ENCODE results near the gene ARFIP1.

The ARFIP1 gene

DNA sequence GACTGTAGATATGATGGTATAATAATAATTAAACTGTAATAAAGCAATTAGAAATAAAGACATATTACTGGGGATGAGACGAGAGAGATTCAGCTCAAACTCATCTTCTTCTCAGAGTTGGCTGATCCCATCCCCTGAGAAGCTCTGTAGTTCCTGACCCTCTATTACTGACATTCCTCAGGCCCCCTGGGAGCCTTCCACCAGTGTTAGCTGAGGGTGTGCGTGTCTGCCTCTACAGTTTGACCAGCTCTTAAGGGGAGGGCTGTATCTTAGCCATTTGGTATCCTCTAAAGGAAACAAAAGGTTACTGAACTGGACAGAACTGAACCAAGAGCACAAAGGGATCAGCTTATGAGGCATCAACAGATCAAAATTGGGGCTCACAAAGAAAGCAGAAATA lies 167.6 kb downstream of the ARFIP1 start:
- Histone ChIP-seq H3K4me1 (ENCODE audit: control insufficient read depth, insufficient read depth, low read length) (no peaks in the 10 kb centered on the region), H3K36me3 (ENCODE audit: control insufficient read depth in 2 of 2, insufficient read depth in 1 of 2, low read length in 2 of 2) (no peaks in the 10 kb centered on the region), H3K9me3 (ENCODE audit: control insufficient read depth, insufficient read depth, low read depth, low read length) (no peaks in the 10 kb centered on the region), H3K4me3 (ENCODE audit: low read depth, low read length) (no peak overlapping the region), H3K27ac (ENCODE audit: extremely low read depth, low read depth, low read length) (no peak overlapping the region)
- ChIA-PET CTCF (no interaction called here), POLR2A (no interaction called here)
- TF ChIP-seq EGR2 (tag by site-specific recombination; IDR thresholded peaks at IDR 0.05; ENCODE audit: low read depth) (no peak), ZNF621 (tag by site-specific recombination; IDR thresholded peaks at IDR 0.05) (no peak), ZNF843 (tag by site-specific recombination; IDR thresholded peaks at IDR 0.05) (no peak), ZNF16 (tag by site-specific recombination; IDR thresholded peaks at IDR 0.05; ENCODE audit: low read depth) (no peak), ZIC2 (tag by site-specific recombination; IDR thresholded peaks at IDR 0.05) (no peak), ZNF560 (tag by site-specific recombination; IDR thresholded peaks at IDR 0.05; ENCODE audit: borderline replicate concordance) (no peak), ZEB2 (tag by site-specific recombination; IDR thresholded peaks at IDR 0.05) (no peak), ZNF174 (tag by site-specific recombination; IDR thresholded peaks at IDR 0.05) (no peak), ZNF792 (tag by site-specific recombination; IDR thresholded peaks at IDR 0.05) (no peak), ZNF48 (tag by site-specific recombination; IDR thresholded peaks at IDR 0.05) (no peak), ZNF266 (tag by site-specific recombination; IDR thresholded peaks at IDR 0.05; ENCODE audit: low read depth) (no peak), ZNF335 (tag by site-specific recombination; conservative IDR thresholded peaks at IDR 0.05) (no peak), KLF1 (tag by site-specific recombination; IDR thresholded peaks at IDR 0.05) (no peak), ZNF10 (tag by site-specific recombination; IDR thresholded peaks at IDR 0.05) (no peak), ZNF555 (tag by site-specific recombination; conservative IDR thresholded peaks at IDR 0.05) (no peak)
- TF ChIP-seq, protein P1, sequence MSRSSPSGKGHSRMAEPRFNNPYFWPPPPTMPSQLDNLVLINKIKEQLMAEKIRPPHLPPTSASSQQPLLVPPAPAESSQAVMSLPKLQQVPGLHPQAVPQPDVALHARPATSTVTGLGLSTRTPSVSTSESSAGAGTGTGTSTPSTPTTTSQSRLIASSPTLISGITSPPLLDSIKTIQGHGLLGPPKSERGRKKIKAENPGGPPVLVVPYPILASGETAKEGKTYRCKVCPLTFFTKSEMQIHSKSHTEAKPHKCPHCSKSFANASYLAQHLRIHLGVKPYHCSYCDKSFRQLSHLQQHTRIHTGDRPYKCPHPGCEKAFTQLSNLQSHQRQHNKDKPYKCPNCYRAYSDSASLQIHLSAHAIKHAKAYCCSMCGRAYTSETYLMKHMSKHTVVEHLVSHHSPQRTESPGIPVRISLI (tag by site-specific recombination; IDR thresholded peaks at IDR 0.05): no peak
- TF ChIP-seq, protein P2, sequence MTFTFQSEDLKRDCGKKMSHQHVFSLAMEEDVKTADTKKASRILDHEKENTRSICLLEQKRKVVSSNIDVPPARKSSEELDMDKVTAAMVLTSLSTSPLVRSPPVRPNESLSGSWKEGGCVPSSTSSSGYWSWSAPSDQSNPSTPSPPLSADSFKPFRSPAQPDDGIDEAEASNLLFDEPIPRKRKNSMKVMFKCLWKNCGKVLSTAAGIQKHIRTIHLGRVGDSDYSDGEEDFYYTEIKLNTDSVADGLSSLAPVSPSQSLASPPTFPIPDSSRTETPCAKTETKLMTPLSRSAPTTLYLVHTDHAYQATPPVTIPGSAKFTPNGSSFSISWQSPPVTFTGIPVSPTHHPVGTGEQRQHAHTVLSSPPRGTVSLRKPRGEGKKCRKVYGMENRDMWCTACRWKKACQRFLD (tag by site-specific recombination; IDR thresholded peaks at IDR 0.05): no peak
- TF ChIP-seq, protein P3, sequence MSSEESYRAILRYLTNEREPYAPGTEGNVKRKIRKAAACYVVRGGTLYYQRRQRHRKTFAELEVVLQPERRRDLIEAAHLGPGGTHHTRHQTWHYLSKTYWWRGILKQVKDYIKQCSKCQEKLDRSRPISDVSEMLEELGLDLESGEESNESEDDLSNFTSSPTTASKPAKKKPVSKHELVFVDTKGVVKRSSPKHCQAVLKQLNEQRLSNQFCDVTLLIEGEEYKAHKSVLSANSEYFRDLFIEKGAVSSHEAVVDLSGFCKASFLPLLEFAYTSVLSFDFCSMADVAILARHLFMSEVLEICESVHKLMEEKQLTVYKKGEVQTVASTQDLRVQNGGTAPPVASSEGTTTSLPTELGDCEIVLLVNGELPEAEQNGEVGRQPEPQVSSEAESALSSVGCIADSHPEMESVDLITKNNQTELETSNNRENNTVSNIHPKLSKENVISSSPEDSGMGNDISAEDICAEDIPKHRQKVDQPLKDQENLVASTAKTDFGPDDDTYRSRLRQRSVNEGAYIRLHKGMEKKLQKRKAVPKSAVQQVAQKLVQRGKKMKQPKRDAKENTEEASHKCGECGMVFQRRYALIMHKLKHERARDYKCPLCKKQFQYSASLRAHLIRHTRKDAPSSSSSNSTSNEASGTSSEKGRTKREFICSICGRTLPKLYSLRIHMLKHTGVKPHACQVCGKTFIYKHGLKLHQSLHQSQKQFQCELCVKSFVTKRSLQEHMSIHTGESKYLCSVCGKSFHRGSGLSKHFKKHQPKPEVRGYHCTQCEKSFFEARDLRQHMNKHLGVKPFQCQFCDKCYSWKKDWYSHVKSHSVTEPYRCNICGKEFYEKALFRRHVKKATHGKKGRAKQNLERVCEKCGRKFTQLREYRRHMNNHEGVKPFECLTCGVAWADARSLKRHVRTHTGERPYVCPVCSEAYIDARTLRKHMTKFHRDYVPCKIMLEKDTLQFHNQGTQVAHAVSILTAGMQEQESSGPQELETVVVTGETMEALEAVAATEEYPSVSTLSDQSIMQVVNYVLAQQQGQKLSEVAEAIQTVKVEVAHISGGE (tag by site-specific recombination; conservative IDR thresholded peaks at IDR 0.05; ENCODE audit: low read depth): no peak
- TF ChIP-seq, protein P4, sequence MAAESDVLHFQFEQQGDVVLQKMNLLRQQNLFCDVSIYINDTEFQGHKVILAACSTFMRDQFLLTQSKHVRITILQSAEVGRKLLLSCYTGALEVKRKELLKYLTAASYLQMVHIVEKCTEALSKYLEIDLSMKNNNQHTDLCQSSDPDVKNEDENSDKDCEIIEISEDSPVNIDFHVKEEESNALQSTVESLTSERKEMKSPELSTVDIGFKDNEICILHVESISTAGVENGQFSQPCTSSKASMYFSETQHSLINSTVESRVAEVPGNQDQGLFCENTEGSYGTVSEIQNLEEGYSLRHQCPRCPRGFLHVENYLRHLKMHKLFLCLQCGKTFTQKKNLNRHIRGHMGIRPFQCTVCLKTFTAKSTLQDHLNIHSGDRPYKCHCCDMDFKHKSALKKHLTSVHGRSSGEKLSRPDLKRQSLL (tag by site-specific recombination; IDR thresholded peaks at IDR 0.05): no peak
- TF ChIP-seq, protein P5, sequence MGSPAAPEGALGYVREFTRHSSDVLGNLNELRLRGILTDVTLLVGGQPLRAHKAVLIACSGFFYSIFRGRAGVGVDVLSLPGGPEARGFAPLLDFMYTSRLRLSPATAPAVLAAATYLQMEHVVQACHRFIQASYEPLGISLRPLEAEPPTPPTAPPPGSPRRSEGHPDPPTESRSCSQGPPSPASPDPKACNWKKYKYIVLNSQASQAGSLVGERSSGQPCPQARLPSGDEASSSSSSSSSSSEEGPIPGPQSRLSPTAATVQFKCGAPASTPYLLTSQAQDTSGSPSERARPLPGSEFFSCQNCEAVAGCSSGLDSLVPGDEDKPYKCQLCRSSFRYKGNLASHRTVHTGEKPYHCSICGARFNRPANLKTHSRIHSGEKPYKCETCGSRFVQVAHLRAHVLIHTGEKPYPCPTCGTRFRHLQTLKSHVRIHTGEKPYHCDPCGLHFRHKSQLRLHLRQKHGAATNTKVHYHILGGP (tag by site-specific recombination; IDR thresholded peaks at IDR 0.05): no peak
